CD14-positive monocyte (primary cell): ENCODE measurements around the gene SUPT5H. TPM values are rescaled to one million over a fixed set of nuclear protein-coding genes. Genes with fewer than 3 reads are reported as not detected.

Experiments used
- DNase-seq, 3 donors: peaks; one replicate each; pipeline ENCODE4 v3.0.0-alpha.2; 2011 to 2022
- H2AFZ ChIP-seq: 2 replicates; pipeline ENCODE4 v1.6.0; 2012; ENCODE audit warnings: mild to moderate bottlenecking, low read depth, low read length, inconsistent platforms; ENCODE audit not compliant: insufficient read depth, poor library complexity, severe bottlenecking
- H3K27ac ChIP-seq, 2 donors: 1 replicate in 1 of 2; 2 replicates in 1 of 2; pipeline ENCODE4 v1.5.1; 2012 to 2013; ENCODE audit warnings: low read length in 2 of 2, control low read depth in 1 of 2, inconsistent platforms in 1 of 2, low read depth in 1 of 2, mild to moderate bottlenecking in 1 of 2
- H3K27me3 ChIP-seq, 2 donors: one replicate each; pipeline versions ENCODE4 v1.6.0 to v1.6.1; 2011 to 2013; ENCODE audit warnings: low read length in 2 of 2; ENCODE audit not compliant: control insufficient read depth in 2 of 2, insufficient read depth in 2 of 2
- H3K36me3 ChIP-seq, 2 donors: replicated peaks in 1 of 2; 1 replicate in 1 of 2; 2 replicates in 1 of 2; pipeline versions ENCODE4 v1.5.1 to v1.6.1; 2012 to 2013; ENCODE audit warnings: low read length in 2 of 2, control low read depth in 1 of 2, inconsistent platforms in 1 of 2, mild to moderate bottlenecking in 1 of 2; ENCODE audit not compliant: insufficient read depth in 2 of 2, control insufficient read depth in 1 of 2
- H3K4me1 ChIP-seq, 2 donors: 1 replicate in 1 of 2; 2 replicates in 1 of 2; pipeline versions ENCODE4 v1.5.1 to v1.6.1; 2012 to 2013; ENCODE audit warnings: low read length in 2 of 2, control low read depth in 1 of 2, inconsistent platforms in 1 of 2, mild to moderate bottlenecking in 1 of 2, moderate library complexity in 1 of 2; ENCODE audit not compliant: insufficient read depth in 2 of 2, control insufficient read depth in 1 of 2
- H3K4me2 ChIP-seq: replicated peaks from 2 replicates; pipeline ENCODE3; 2012; ENCODE audit warnings: low read length, moderate library complexity, mild to moderate bottlenecking; ENCODE audit not compliant: poor library complexity, severe bottlenecking; ENCODE audit errors: extremely low read depth
- H3K4me3 ChIP-seq, 3 experiments: fragments of 200-600 bp in 1 of 3; sonication (generic) in 1 of 3; replicated peaks in 1 of 3; 1 replicate in 2 of 3; 2 replicates in 1 of 3; pipeline ENCODE4 v1.5.1; 2011 to 2013; ENCODE audit warnings: low read length in 3 of 3, mild to moderate bottlenecking in 3 of 3, control low read depth in 2 of 3, low read depth in 2 of 3, inconsistent platforms in 1 of 3, moderate library complexity in 1 of 3
- H3K79me2 ChIP-seq: 2 replicates; pipeline ENCODE4 v1.6.0; 2012; ENCODE audit warnings: mild to moderate bottlenecking, control low read depth, inconsistent platforms, low read length, moderate library complexity; ENCODE audit not compliant: insufficient read depth
- H3K9ac ChIP-seq: 2 replicates; pipeline ENCODE4 v1.6.0; 2017; ENCODE audit warnings: low read length, mild to moderate bottlenecking; ENCODE audit not compliant: insufficient read depth, poor library complexity, severe bottlenecking
- H3K9me3 ChIP-seq, 2 donors: replicated peaks in 1 of 2; 1 replicate in 1 of 2; 2 replicates in 1 of 2; pipeline versions ENCODE4 v1.5.1 to v1.6.1; 2012 to 2013; ENCODE audit warnings: low read length in 2 of 2, control low read depth in 1 of 2; ENCODE audit not compliant: control insufficient read depth in 1 of 2, insufficient read depth in 1 of 2
- H4K20me1 ChIP-seq: 2 replicates; pipeline ENCODE4 v1.6.0; 2012; ENCODE audit warnings: mild to moderate bottlenecking, low read length, control low read depth, moderate library complexity; ENCODE audit not compliant: insufficient read depth
- H3K27ac Mint-ChIP-seq, 7 donors: one replicate each; pipeline ENCODE4 v1.8.0; 2020; ENCODE audit warnings: mild to moderate bottlenecking in 7 of 7, mixed read lengths in 7 of 7, moderate library complexity in 6 of 7, inconsistent platforms in 2 of 7
- H3K27me3 Mint-ChIP-seq, 3 donors: one replicate each; pipeline ENCODE4 v1.8.0; 2021 to 2022; ENCODE audit warnings: low read depth in 3 of 3, mild to moderate bottlenecking in 3 of 3, mixed read lengths in 3 of 3, moderate library complexity in 3 of 3, inconsistent platforms in 1 of 3
- H3K36me3 Mint-ChIP-seq, 2 donors: one replicate each; pipeline ENCODE4 v1.8.0; 2020; ENCODE audit warnings: mixed read lengths in 2 of 2, inconsistent platforms in 1 of 2, mild to moderate bottlenecking in 1 of 2
- H3K4me1 Mint-ChIP-seq: one replicate; pipeline ENCODE4 v1.8.0; 2020; ENCODE audit warnings: mild to moderate bottlenecking, mixed read lengths
- H3K4me3 Mint-ChIP-seq, 2 donors: one replicate each; pipeline ENCODE4 v1.8.0; 2020; ENCODE audit warnings: mild to moderate bottlenecking in 2 of 2, mixed read lengths in 2 of 2, moderate library complexity in 1 of 2
- H3K9me3 Mint-ChIP-seq, 7 donors: one replicate each; pipeline ENCODE4 v1.8.0; 2020 to 2022; ENCODE audit warnings: mixed read lengths in 7 of 7, mild to moderate bottlenecking in 6 of 7, moderate library complexity in 6 of 7, inconsistent platforms in 2 of 7
- WGBS: methylation state at CpG from one replicate; pipeline ENCODE4 v1.1.5; 2013; ENCODE audit warnings: missing lambda C conversion rate; ENCODE audit not compliant: insufficient coverage; 5-methylcytosine and 5-hydroxymethylcytosine counted together
- intact Hi-C, 2 donors: fragments of 100-400 bp; cut with micrococcal nuclease; formaldehyde crosslinking; loops; one replicate each; pipeline versions ENCODE4 v1.15.0 to v1.15.1; 2023
- polyA plus RNA-seq, 3 donors: library from polyadenylated mRNA; depleted of rRNA in 1 of 3; unstranded in 2 of 3; stranded (reverse) in 1 of 3; fragments of 300-500 nt in 2 of 3; fragments of >200 nt in 1 of 3; fragmentation: Illumina TruSeq in 2 of 3; gene quantifications; 1 replicate in 2 of 3; 2 replicates in 1 of 3; pipeline ENCODE4 v1.2.3, GENCODE V29; 2012 to 2021
- TF ChIP-seq, protein P1 (sequence below): fragments of 200-600 bp; IDR thresholded peaks from one replicate; pipeline ENCODE4 v1.8.0; 2022; ENCODE audit warnings: antibody characterized with exemption, mild to moderate bottlenecking

Gene SUPT5H
- polyA plus RNA-seq, 3 donors = 43.6 to 83.2 (median 50.7) TPM

DNA sequence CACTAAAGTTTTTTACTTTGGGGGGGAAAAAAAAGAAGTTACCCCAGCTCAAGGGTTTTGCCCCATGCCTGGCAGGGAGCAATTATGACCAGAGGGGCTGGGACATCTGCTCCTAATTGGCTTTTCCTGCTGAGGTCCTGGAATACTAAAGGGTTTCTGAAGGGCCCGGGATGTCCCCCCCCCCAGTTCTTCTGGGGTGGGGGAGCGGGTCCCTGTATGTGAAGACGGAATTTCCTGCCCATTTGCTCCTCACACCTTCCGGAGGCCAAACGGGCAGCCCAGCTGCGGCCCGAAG lies 52.3 kb downstream of the SUPT5H start:
- no peaks in the 10 kb centered on the region for H4K20me1 ChIP-seq
- H3K27ac ChIP-seq = no peak overlapping the region
- no CpG with 5 or more reads among the region's 7 CpGs for WGBS
- no peak overlapping the region for H3K4me3 ChIP-seq
- H3K9ac ChIP-seq = no peak overlapping the region
- H2AFZ ChIP-seq = peak overlapping the region; percentile 30
- no peak for DNase-seq
- Mint-ChIP-seq H3K4me3 (peak overlapping the region in 1 of 2 donors; percentile 86), H3K27me3 (peaks cover 61 to 69% (median 64%) of the 10 kb centered on the region in 3 donors), H3K27ac (no peak overlapping the region), H3K4me1 (peaks cover 8% of the 10 kb centered on the region), H3K9me3 (peaks cover 0 to 20% (median 3%) of the 10 kb centered on the region in 7 donors), H3K36me3 (peaks cover 0 to 11% of the 10 kb centered on the region in 2 donors)
- no peaks in the 10 kb centered on the region for H3K36me3 ChIP-seq
- TF ChIP-seq, protein P1, sequence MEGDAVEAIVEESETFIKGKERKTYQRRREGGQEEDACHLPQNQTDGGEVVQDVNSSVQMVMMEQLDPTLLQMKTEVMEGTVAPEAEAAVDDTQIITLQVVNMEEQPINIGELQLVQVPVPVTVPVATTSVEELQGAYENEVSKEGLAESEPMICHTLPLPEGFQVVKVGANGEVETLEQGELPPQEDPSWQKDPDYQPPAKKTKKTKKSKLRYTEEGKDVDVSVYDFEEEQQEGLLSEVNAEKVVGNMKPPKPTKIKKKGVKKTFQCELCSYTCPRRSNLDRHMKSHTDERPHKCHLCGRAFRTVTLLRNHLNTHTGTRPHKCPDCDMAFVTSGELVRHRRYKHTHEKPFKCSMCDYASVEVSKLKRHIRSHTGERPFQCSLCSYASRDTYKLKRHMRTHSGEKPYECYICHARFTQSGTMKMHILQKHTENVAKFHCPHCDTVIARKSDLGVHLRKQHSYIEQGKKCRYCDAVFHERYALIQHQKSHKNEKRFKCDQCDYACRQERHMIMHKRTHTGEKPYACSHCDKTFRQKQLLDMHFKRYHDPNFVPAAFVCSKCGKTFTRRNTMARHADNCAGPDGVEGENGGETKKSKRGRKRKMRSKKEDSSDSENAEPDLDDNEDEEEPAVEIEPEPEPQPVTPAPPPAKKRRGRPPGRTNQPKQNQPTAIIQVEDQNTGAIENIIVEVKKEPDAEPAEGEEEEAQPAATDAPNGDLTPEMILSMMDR = no peak
- H3K4me2 ChIP-seq = no peak overlapping the region
- no peaks in the 10 kb centered on the region for H3K79me2 ChIP-seq
- peaks cover 0 to 7% of the 10 kb centered on the region in 2 donors for H3K9me3 ChIP-seq
- H3K27me3 ChIP-seq = peaks cover 30 to 60% of the 10 kb centered on the region in 2 donors
- intact Hi-C loops = loop anchor here in 1 of 2 donors (10.0 kb wide), 1 partner anchor 177 kb away; no protein-coding TSS in a partner anchor
- peaks cover 4 to 5% of the 10 kb centered on the region in 2 donors for H3K4me1 ChIP-seq

DNA sequence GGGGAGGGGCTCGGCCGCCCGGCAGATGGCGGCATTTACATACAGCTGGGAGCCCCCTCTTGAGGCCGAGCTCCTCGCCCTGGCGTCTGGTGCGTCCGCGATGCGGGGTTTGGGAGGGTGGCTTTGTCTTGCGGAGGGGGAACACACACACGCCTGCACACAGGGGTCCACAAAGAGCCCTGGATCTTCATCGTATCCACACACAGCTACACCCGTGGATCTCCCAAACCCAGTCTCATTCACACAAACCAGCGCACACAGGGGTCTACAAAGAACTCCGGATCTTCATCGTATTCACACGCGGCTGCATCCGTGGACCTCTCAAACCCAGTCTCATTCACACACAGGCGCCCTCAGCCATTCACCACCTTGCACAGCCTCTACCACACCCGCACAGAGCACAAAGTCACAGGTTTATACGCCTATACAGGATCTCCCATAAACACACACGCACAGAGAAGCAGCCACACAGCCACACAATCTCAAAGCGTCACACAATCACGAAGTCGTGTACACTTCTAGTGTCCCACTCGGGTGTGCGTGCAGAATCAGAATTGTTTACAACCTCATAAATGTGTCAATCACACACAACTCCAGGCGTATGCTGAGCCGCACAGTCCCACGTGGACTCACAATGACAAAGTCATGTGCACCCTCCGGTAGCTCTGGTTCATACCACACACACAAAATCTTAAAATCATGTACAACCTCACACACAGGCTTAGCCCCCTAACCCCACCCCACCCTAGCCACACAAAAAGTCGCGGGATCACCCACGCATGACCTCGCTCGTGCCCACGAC lies 52.8 kb downstream of the SUPT5H start:
- H3K4me3 ChIP-seq = no peak overlapping the region
- H3K36me3 Mint-ChIP-seq = peaks cover 0 to 11% of the 10 kb centered on the region in 2 donors
- H3K9me3 ChIP-seq = peaks cover 0 to 7% of the 10 kb centered on the region in 2 donors
- H3K9ac ChIP-seq = no peak overlapping the region
- peaks cover 65 to 73% (median 66%) of the 10 kb centered on the region in 3 donors for H3K27me3 Mint-ChIP-seq
- DNase-seq = no peak
- peak overlapping the region in 1 of 2 donors; percentile 86 for H3K4me3 Mint-ChIP-seq
- H3K4me1 Mint-ChIP-seq = peaks cover 9% of the 10 kb centered on the region
- H3K9me3 Mint-ChIP-seq = peaks cover 0 to 23% (median 7%) of the 10 kb centered on the region in 7 donors
- H2AFZ ChIP-seq = peak overlapping the region; percentile 30
- H3K4me1 ChIP-seq = peaks cover 5% of the 10 kb centered on the region in 2 donors
- H3K27ac ChIP-seq = no peak overlapping the region
- peak overlapping the region in 2 of 7 donors; percentile 16 to 33 for H3K27ac Mint-ChIP-seq
- no peaks in the 10 kb centered on the region for H3K79me2 ChIP-seq
- intact Hi-C loops = loop anchor here in 1 of 2 donors (10.0 kb wide), 1 partner anchor 177 kb away; no protein-coding TSS in a partner anchor
- WGBS = 2% methylated on average over 28 of the region's 40 CpGs
- peaks cover 30 to 60% of the 10 kb centered on the region in 2 donors for H3K27me3 ChIP-seq
- H3K4me2 ChIP-seq = no peak overlapping the region
- no peaks in the 10 kb centered on the region for H3K36me3 ChIP-seq
- H4K20me1 ChIP-seq = no peaks in the 10 kb centered on the region
- TF ChIP-seq, protein P1 = no peak
